Activated T-cell treated with anti-CD3 and anti-CD28 coated beads for 1 hour (primary cell): Measurements from ENCODE around the gene HSPH1.
"Not testable (repeated sequence)": the region's sequence is repeated elsewhere in the genome, so short reads cannot be mapped to it uniquely, and the experiment has no call there.

Experiments
- DNase-seq: peaks from one replicate; pipeline ENCODE4 v3.0.0-alpha.2; 2020; ENCODE audit warnings: low read depth

The HSPH1 gene

DNA sequence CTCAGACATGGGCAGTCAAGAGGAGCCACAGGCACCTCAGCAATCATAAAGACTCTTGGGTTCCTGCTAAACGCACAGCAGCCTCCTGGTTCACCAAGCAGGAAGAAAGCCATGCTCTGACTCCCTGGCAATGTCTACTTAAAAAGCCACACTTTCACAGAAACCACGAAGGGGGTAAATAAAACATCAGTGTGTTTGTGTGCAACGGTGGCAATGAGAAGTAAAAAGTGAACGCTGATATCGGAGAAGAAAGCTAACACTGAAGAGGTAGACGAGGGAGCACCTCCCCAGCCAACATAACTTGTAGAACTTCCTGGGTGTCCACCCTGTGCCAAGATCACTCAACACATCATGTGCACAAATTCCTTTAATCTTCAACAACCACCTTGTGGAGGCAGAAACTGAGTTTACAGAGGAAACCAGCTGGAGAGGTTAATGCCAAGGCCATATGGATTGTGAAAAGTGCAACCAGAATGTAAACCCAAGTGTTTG is 30.2 kb downstream of the HSPH1 start:
- no peak for DNase-seq

DNA sequence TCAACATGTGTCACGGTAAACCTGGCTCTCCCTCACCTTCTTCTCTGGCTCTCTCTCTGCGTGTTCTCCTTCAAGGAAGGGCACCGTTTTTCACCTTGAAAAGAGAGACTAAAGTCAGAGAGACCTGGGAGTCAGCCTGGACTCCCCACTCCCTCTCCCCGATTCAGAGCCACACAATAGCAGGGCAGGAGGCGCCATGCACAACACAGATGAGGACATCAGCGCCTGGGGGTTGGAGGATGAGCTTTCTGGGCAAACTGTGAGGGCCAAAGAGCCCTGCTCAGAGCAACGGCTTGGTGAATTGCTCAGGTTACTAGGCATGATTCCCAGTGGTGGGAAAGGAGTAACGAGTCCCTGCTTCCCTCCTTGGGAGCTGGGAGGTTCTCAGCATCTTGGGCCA is 32.3 kb downstream of the HSPH1 start:
- no peak for DNase-seq

DNA sequence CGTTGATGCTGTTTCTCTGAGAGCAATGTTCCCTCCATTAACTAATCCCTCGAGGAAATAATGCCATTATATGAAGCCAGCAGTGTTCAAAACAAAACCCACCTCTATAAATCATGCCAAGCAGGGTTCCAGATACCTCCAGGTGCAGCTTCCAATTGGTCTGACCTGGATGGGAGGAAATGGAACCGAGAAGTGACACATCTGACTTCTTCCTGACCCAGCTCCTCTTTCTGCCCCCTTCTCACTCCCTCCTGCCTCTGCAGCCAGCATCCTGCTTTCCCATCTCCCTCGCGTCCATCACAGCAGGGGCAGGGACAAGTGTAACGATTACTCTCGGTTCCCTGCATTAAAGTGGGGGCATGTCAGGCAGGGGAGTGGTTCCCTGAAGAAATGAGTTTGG is 37.5 kb downstream of the HSPH1 start:
- no peak for DNase-seq

DNA sequence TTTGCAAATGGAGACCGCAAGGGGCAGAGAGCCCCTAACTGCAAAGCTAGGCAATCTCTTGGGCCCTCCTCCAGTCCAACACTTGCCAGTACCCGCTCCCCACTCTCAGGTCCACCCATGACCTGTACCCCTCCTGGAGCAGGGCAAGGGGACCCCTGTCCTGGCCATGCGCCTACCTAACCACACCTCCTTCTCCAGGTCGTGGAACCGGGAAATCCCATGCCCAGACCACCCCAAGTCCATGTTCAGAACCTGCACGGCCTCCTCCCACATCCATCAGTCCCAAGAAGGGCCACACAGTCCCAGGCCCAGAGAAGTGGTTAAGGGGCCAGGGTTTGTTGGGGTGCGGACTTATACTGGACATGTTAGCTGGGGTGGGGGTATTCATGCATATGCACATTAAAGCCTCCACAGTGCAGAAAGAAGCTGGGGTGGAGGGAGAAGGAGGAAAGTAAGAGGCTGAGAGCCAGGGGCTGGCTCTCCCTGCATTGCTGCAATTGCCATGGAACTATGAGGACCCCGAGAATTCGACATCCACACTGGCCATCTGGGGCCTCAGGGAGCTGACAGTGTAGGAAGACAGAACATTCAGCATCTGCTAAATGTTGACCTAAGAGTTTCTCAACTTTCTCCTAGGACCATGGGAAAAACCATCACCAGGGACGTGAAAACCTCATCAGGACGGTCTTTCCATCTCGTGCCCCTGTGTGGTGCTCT is 39.0 kb downstream of the HSPH1 start:
- DNase-seq = no peak

DNA sequence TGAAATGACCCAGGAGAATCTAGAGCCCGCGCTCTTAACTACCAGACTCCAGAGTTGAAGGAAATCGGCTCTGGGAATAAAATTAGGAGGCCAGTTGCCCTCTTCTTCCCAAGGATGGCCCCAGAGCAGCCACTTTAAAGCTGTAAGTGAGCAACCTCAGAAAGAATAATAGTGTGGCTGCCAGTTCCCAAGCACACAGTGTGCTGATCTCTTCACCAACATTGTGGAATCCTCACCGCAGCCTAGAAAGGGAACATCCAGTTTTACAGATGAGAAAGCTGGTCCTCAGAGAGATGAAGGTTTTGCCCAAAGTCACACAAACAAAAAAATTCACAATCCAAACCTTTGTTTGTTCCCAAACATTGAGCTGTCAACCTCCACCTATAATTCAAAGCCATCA is 39.6 kb downstream of the HSPH1 start:
- DNase-seq = no peak

DNA sequence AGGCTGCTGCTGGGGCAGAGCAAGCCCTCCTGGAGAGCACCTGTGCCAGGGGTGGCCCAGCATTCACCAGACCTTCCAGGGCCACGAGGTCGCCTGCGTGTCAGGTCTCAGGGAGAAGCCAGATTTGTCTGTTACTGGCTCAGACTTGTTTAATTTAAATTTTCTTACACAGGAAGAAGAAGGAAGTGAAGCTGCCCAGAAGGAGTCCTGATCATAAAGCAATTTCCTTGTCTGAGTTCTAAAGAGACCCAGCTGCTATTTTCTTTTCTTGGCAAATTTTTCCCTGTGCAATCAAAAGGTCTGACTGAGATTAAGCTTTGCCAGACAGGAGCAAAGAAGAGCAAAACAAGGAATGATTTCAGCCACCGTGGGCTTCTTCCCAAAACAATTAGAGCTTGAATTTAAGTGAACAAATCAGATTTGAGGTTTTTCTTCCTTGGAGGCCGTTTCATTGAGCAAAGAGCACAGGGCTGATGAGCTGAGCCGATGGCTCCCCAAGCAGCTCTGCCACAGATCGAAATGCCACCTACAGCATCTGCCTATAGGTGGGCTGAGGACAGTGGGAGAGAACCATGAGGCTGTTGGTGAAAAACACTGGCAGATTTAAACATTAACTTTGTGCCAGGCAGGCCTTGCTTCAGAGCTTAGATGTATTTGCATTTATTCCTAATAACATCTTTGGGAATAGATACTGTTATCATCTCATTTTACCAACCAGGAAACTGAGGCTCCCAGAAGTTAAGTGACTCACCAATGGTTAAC is 40.1 kb downstream of the HSPH1 start:
- DNase-seq = no peak

DNA sequence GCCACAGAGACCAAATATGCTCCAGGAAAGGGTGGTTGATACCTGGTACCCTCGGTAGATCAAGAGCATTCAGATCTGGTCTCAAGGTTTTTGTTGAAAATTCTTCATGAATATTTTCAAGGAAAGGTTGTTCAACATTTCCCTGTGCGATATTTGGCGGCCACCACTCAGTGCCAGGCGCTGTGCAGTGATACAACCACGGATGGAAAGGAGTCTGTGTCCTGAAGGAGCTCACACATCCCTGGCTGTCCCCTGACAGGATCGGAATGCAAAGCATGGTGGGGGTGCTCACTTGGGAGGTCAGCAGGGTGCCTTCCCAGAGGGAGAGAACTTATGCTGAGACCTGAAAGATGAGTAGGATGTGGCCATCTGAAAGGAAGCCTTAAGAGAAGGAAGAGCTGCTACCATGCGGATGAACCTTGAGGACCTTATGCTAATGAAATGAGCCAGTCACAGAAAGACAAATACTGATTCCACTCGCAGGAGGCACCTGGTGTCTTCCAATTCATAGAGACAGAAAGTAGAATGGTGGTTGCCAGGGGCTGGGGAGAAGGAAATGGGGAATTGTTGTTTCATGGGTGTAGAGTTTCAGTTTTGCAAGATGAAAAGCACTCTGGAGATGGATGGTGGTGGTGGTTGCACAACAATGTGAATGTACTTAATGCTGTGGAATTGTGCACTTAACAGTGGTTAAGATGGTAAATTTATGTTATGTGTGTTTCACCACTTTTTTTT is 41.6 kb downstream of the HSPH1 start:
- no peak for DNase-seq

DNA sequence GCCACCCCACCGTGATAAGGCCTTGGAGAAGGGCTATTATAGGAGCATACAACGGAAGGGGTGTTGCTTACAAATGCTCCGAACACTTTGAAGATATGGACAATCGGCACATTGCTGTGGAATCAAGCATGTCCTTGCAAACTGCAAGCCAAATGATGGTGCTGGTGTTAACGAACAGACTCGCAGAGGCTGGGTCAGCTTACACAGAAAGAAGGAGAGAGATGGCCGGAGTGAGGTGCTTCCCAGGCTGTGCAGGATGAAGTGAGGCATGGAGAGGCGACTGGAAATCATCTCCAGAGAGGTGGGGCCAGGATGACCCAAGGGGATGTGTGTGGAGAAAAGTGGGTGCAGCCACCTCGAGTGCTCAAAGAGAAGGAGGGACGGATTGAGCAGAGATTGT is 42.2 kb downstream of the HSPH1 start:
- no peak for DNase-seq

DNA sequence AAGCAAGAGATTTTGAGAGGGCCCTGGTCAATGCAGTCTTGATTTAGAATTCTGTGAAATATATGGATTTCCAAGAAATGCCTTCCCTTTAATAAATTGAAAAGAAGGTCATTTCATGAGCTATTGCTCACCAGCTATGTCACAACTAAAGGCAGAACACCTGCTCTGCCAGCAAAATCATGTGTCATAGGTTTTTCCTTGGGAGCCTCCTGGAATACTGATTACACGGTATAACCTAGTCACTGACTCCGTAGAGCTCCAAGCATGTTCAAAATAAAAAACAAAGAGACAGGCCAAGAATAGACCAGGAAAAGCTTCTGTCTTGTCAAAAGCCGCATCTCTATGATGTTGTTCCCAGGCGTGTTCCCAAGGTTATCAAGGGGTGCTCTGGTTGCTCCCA is 45.5 kb downstream of the HSPH1 start:
- DNase-seq = no peak

DNA sequence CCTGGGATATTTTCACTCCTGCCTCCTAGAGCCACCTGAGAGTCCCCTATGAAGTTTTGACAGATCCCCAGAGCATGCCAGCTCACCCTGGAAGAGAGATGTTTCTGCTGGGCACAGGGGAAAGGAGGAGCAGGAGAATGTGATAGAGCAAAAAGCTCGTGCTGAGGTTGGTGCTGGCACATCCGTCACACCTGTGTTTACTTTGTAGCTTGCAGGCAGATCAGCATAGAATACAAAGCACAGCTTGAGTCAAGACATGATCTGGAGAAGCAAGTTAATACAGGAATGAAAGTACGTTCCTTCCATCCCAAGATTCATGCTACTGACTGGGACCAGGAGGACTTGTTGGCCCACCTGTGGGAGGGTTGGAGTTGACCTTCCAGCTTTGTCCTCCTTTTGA is 46.1 kb downstream of the HSPH1 start:
- no peak for DNase-seq

DNA sequence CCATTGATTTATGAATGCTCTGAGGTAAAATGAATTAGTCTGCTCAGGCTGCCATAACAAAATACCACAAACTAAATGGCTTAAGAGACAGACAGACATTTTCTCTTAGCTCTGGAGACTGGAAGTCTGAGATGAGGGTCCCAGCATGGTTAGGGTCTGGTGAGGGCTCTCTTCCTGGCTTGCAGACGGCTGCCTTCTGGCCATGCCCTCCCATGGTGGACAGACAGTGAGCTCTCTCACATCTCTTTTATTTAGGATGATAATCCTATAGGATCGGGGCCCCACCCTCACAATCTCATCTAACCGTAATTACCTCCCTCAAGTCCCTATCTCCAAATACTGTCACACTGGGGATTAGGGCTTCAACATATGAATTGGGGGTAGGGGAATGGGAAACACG is 47.1 kb downstream of the HSPH1 start:
- DNase-seq = no peak

DNA sequence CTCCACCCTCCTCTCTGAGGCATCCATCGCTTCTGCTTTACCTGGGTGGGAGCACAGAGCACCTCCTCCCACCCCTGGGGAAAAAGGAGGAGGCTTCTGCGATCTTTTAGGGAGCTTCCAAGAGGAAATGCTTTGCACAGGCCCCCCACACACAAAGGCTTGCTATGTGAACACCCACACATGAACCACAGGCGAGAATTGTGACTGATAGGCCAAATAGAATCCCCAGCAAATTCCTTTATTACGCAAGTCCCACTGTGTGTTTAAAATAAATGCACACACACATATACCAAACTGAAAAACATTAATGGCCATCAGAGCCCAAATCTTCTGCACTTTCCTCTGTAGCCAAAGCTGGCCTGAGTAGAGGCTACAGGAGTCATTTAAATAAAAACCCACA is 50.6 kb downstream of the HSPH1 start:
- DNase-seq = no peak

DNA sequence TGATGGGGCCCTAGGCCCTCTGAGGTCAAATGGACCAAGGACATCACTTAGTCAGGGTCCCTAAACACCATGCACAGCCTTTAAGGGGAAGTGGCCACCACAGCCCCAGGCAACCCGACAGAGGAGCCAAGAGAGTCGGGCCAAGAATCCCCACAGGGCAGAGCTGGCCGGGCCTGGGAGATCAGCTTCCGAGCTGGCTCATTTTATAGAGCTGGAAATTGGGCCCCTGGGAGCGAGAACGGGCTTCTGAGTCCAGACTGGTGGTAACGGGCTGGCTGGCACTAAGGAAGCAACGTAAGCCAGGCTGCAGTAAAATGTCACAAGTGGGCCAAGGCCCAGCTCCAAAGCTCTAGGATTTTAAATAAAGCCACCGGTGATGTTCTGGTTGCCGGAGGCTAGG is 51.1 kb downstream of the HSPH1 start:
- no peak for DNase-seq

DNA sequence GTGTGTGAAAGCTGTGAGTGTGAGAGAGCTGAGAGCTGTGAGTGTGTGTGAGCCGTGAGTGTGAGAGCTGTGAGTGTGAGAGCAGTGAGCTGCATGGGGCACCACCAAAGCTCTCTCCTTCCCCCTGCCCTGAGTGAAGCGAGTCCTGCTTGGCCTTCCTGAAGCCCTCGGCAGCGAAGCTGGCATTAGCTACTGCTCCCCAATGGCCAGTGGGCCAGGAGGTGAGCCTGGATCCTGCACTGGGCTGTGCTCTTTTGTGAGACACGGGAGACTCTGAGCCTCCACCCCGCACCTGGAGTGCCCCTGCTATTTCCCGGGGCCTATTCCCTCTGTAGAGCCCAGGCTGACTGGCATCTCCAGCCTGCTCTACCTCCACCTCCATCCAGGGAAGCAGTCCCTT is 51.5 kb downstream of the HSPH1 start:
- DNase-seq = no peak

DNA sequence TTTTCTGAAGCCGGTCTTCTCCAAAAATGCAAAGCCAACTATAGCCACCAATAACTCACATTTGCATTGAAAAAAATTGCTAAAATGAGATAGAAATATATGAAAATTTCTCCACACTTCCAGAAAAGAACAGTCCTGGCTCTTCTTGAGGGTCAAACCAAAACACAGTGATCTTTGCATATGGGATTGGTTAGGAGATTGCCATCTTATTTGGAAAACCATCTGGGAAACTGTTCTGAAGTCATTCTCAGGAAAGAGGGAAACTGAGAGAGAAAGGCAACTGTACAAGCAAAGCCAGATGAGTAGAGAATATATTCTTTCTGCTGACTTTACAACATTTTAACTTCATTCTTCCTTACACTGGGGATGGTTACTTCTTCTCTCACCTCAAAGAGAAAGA is 54.6 kb downstream of the HSPH1 start:
- DNase-seq = no peak

DNA sequence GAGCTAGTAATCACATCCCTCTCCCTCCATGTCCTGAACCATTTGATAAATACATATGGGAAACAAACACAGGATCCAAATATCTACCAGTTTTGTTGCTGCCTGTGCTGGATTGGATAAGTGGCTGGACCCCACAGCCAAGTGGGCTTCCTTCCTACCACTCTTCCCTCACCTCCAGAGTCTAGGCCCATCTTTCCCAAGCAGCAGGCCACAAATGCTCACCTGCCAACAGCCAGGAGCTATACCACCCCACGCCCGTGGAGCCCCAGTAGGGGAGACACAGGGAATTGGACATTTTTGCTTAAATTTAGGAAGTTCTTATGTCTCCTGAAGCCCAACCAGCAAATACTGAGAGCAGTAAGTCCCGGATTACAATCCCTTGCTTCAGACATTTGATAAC is 55.8 kb downstream of the HSPH1 start:
- no peak for DNase-seq

DNA sequence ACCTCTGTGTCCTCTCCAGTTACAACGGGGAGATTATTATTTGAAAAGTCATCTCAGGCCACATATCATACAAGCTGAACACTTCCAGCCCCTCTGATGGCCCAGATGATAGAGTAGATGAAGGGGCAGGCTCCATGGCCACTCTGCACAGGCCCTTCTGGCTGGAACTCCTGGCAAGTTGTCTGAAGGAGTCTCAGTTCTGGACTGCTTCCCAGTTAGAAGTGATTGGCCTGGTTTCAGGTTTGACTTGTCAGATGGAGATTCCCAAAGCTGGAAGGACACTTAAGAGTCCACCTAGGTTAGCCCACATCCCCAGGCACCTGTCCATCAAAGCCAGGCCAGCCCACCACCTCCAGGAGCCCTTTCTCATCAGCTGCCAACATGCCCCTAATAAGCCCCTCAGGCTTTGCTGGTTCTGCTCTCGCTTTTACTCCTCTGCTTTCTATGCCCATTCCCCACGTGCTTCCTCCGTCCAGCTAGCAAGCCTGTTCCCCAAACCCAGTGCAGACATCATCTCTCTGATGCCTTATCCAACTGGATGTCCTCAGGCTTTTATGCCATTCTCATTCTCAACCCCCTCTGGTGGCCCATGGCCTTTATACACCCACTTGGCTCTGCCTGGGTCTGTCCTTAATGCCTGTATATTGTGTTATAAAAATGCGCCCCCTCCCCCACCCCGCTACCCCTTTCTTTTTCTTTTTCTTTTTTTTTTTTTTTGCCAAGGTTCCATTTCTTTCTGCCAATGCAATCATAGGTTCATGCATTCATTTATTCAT is 56.5 kb downstream of the HSPH1 start:
- no peak for DNase-seq

DNA sequence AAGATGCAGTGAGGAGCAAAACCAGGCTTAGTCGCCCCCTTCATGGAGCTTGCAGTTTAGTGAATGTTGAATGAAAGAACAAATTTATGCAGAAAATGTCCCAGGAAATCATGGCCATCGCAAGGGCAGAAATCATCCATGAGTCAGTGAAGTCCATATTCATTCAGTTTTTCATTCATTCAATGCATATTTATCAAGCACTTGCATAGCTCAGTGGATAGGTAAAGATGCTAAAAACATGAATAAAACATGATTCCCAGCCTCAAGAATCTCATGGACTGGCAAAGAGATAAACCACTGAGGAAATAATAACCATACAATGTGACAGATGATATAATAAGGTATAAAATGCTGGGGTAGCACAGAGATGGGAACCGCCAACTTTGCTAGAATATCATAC is 58.8 kb downstream of the HSPH1 start:
- DNase-seq = no peak

DNA sequence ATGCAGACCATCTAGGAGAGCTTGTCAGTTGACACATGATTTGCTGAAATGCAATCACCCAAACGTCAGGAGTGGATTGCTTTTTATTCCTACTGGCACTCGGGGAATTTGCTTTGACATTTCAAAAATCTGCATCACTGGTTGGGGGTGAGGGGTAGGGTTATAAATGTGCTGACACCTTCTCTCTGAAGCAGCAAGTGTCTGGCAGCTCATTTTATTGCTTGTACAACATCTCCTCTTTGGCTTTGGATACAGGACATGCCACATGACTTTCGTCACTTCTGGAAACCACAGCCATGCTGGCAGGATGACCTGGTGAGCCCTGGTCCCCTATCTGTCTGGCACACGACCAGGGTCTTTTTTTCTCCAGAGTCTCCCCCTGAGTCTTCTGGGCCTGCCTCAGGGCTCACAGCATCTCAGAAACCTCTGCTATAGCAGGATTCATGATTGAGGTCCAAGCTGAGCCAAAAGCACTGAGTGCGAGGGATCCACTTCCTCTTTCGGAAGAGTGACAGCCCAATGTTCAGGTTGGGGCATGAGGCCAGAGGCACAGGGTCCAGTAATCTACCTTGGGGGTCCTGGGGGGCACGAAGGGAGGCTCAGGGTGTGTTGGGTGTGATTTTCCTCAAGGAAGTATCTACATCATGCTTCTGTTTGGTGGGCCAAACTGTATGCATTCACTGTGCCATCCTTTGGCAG is 60.1 kb downstream of the HSPH1 start:
- DNase-seq = no peak

DNA sequence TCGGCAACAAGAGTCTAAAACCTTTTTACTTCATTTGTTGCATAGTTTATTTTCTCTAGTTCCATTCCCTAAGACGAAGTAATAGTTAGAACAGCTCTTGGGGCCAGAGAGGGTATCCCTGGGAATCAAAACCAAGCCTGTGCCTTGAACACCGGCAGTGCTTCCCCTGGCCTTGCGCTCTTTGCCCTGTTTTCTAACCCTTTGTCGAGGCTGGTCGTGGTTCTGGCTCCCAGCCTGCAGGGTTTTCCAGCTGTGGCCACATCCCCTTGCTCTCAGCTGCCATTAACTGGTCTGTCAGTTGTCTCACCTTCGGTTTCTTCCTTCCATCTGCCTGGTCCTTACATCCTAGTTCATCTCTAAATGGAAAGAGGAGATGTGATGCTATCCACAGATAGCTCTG is 61.0 kb downstream of the HSPH1 start:
- DNase-seq = no peak

DNA sequence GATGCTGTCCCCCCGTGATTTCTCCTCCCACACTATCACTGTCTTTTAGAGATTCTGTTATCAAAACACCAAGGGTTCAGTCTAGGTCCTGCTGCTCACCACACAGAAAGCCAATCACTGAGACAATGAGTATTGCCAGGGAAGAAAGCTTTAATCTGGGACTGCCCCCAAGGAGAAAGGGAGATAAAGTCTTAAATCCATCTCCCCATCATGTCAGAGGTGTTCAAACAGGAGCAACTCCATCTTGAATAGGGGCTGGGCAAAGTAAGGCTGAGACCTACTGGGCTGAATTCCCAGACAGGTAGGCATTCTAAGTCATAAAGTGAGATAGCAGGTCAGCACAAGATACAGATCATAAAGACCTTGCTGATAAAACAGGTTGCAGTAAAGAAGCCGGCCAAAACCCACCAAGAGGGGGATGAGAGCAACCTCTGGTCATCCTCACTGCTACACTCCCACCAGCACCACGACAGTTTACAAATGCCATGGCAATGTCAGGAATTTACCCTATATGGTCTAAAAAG is 63.7 kb downstream of the HSPH1 start:
- DNase-seq = not testable (repeated sequence)
